Cardiac muscle cell (in vitro differentiated cells and primary cell): ENCODE data around the gene L3MBTL4. TPM values are rescaled to one million over a fixed set of nuclear protein-coding genes. Genes with fewer than 3 reads are reported as not detected.

Experiments used
- DNase-seq, 2 donors: peaks; one replicate each; pipeline versions ENCODE4 v3.0.0 to v3.0.0-alpha.2; 2010 to 2017; ENCODE audit warnings: low read depth in 1 of 2, low spot score in 1 of 2
- H3K27ac ChIP-seq: fragments of 200-600 bp; sonication (generic); 2 replicates; pipeline ENCODE4 v1.5.1; 2016
- H3K27me3 ChIP-seq: fragments of 200-600 bp; sonication (generic); 2 replicates; pipeline ENCODE4 v1.6.0; 2016; ENCODE audit warnings: control low read depth
- H3K36me3 ChIP-seq: fragments of 200-600 bp; sonication (generic); 2 replicates; pipeline ENCODE4 v1.5.1; 2016; ENCODE audit warnings: control low read depth
- H3K4me1 ChIP-seq: fragments of 200-600 bp; sonication (generic); 2 replicates; pipeline ENCODE4 v1.8.1; 2017; ENCODE audit warnings: low read depth, mild to moderate bottlenecking, mixed run types
- H3K4me3 ChIP-seq: fragments of 200-600 bp; sonication (generic); 2 replicates; pipeline ENCODE4 v1.5.1; 2016; ENCODE audit warnings: mild to moderate bottlenecking
- H3K9me3 ChIP-seq: fragments of 200-600 bp; sonication (generic); 2 replicates; pipeline ENCODE4 v1.5.1; 2017; ENCODE audit warnings: low read depth, mild to moderate bottlenecking, control low read depth
- polyA plus RNA-seq: library from polyadenylated mRNA; unstranded; fragments of >200 nt; fragmentation: Nextera tagmentation; extraction: Ambion mirVana; gene quantifications from 2 replicates; pipeline ENCODE4 v1.2.1, GENCODE V29; 2016
- total RNA-seq: library from RNA; depleted of rRNA; stranded (reverse); fragments of >200 nt; gene quantifications from 2 replicates; pipeline ENCODE4 v1.2.3, GENCODE V29; 2016
- TF ChIP-seq, protein P1 (sequence below): IDR thresholded peaks from 2 replicates; pipeline ENCODE4 v1.5.1; 2012; ENCODE audit warnings: low read depth, mild to moderate bottlenecking, low read length

L3MBTL4 gene
- total and polyA plus RNA-seq, 2 experiments from 2014 or later: 4.4 to 7.7 TPM

DNA sequence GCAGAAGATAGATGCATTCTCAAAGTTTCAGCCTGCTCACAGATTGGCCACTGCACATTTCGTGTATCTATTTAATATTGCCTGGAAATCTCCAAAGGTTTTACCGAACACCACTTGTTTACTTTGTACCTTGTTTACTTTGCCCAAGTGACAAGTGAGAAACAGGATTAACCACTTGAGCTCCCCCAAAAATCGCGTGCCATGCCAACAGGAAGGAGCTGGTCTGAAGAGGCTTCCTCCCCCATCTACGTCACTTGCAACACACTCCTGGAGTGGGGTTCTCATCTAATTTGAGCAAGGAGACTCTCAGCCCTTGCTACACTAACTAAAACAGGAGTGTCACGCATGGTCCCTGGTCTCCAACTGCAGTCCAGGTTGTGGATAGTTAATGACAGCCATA lies 306.9 kb downstream of the L3MBTL4 start:
- Histone ChIP-seq H3K36me3 (no peaks in the 10 kb centered on the region), H3K4me1 (peaks cover 23% of the 10 kb centered on the region), H3K4me3 (no peak overlapping the region), H3K27ac (no peak overlapping the region), H3K9me3 (no peaks in the 10 kb centered on the region), H3K27me3 (no peaks in the 10 kb centered on the region)
- no peak for DNase-seq
- TF ChIP-seq, protein P1, sequence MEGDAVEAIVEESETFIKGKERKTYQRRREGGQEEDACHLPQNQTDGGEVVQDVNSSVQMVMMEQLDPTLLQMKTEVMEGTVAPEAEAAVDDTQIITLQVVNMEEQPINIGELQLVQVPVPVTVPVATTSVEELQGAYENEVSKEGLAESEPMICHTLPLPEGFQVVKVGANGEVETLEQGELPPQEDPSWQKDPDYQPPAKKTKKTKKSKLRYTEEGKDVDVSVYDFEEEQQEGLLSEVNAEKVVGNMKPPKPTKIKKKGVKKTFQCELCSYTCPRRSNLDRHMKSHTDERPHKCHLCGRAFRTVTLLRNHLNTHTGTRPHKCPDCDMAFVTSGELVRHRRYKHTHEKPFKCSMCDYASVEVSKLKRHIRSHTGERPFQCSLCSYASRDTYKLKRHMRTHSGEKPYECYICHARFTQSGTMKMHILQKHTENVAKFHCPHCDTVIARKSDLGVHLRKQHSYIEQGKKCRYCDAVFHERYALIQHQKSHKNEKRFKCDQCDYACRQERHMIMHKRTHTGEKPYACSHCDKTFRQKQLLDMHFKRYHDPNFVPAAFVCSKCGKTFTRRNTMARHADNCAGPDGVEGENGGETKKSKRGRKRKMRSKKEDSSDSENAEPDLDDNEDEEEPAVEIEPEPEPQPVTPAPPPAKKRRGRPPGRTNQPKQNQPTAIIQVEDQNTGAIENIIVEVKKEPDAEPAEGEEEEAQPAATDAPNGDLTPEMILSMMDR: no peak

DNA sequence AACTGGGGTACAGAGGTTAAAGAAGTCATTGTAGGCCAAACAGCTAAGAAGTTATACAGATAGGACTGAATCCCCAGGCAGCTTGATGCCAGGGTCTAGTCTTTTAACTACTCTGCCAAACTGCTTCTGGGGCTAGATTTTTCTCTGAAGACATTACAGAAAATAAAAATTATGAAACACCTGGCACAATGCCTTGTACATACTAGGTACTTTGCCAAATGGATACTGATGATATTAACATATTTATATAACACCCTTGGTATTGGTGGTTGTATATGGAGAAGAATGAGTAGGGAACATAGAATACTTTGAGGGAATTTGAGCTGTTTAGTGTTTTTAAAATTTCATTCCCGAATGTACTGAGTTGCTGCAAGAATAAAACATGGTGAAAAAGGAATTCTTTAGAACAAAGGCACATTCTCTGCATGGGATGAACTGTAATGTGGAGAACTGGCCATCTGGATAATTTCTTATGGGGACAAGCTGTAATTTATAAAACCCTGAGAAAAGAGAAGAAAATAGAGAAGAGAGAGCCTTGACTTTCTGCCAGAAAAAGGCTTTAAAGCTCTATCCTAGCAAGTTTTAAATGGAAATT lies 308.5 kb downstream of the L3MBTL4 start:
- Histone ChIP-seq H3K27ac (no peak overlapping the region), H3K9me3 (no peaks in the 10 kb centered on the region), H3K4me1 (peaks cover 25% of the 10 kb centered on the region), H3K27me3 (no peaks in the 10 kb centered on the region), H3K36me3 (no peaks in the 10 kb centered on the region), H3K4me3 (no peak overlapping the region)
- no peak for DNase-seq
- TF ChIP-seq, protein P1: no peak

DNA sequence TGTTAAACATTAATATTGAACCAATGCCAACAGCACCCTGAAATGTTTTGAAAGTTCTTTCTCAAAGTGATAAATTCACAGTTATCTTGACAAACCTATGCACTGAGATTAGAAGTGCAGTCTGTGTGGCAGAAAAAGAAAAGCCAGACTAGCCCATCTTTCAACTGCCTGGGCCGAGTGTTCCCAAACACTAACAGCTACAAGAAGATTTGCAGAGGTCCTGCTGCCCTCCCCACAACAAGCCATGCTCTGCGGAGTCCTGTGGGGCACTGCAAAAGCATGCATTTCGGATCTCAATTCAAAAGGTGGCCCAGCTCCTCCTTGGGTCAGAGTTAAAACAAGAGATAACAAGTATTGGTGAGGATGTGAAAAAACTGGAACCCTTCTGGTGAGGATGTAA lies 311.0 kb downstream of the L3MBTL4 start:
- no peaks in the 10 kb centered on the region for H3K9me3 ChIP-seq
- no peaks in the 10 kb centered on the region for H3K27me3 ChIP-seq
- DNase-seq: peak in 1 of 2 donors; percentile 55
- no peak overlapping the region for H3K4me3 ChIP-seq
- H3K27ac ChIP-seq: no peak overlapping the region
- no peaks in the 10 kb centered on the region for H3K36me3 ChIP-seq
- peaks cover 28% of the 10 kb centered on the region for H3K4me1 ChIP-seq
- TF ChIP-seq, protein P1: no peak

DNA sequence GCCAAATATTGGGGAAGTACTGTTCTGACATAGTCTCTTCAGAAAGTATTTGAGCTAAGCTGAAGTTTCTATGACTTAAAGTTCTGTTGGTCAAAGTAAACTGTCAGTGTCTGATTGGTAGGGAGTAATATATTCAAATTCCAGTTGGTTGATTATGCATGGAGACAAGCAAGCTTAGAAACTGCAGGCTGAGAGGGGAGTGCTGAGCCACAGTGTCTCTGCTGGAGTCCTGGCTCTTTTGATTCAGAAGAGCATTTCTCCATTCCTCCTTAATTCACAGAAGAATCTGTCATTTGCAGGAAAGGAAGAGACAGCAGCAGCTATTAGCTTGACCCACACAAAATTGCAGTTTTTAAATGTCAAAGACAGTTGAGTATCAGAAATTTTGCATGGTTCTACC lies 318.0 kb downstream of the L3MBTL4 start:
- peaks cover 4% of the 10 kb centered on the region for H3K4me1 ChIP-seq
- TF ChIP-seq, protein P1: no peak
- no peaks in the 10 kb centered on the region for H3K9me3 ChIP-seq
- no peaks in the 10 kb centered on the region for H3K36me3 ChIP-seq
- H3K4me3 ChIP-seq: no peak overlapping the region
- DNase-seq: no peak
- no peaks in the 10 kb centered on the region for H3K27me3 ChIP-seq
- H3K27ac ChIP-seq: no peak overlapping the region

DNA sequence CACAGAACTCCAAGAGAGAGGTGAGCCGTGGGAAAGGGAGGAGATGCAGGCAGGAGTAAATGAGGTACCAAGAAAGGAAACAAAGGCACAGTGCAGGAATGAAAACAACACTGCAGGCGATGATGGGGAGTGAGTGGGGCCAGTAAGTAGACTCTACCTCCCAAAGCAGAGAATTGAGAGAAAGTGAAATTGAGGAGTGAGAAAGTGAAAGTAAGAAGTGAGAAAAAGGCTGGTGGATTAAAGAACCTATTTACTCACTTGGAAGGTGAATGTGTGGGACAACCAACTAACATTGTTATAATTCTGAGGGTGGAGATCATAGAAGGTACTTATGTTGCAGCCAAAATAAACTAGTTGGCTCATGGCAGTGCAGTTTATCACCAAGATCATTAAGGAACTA lies 326.3 kb downstream of the L3MBTL4 start:
- Histone ChIP-seq H3K27ac (no peak overlapping the region), H3K27me3 (no peaks in the 10 kb centered on the region), H3K4me3 (no peak overlapping the region), H3K9me3 (no peaks in the 10 kb centered on the region), H3K36me3 (no peaks in the 10 kb centered on the region), H3K4me1 (peaks cover 5% of the 10 kb centered on the region)
- no peak for DNase-seq
- TF ChIP-seq, protein P1: no peak
